Stomach (tissue), 9 donors: ENCODE results near the gene CCDC78. TPM values are rescaled to one million over a fixed set of nuclear protein-coding genes. Genes with fewer than 3 reads are reported as not detected.
"Not testable (repeated sequence)": the region's sequence is repeated elsewhere in the genome, so short reads cannot be mapped to it uniquely, and the experiment has no call there.

Experiments used
- DNase-seq, 2 donors: peaks; one replicate each; pipeline versions ENCODE4 v3.0.0 to v3.0.0-alpha.2; 2013 to 2019
- H3K27ac ChIP-seq, 5 donors: fragments of 200-600 bp in 4 of 5; sonication (generic) in 4 of 5; one replicate each; pipeline ENCODE4 v1.5.1; 2013 to 2019; ENCODE audit warnings: mild to moderate bottlenecking in 1 of 5, moderate library complexity in 1 of 5
- H3K27me3 ChIP-seq, 3 donors: fragments of 200-600 bp; sonication (generic); one replicate each; pipeline ENCODE4 v1.5.1; 2017 to 2019; ENCODE audit warnings: mixed run types in 1 of 3
- H3K36me3 ChIP-seq, 4 donors: fragments of 200-600 bp; sonication (generic); 1 replicate in 3 of 4; 2 replicates in 1 of 4; pipeline ENCODE4 v1.5.1; 2016 to 2019
- H3K4me1 ChIP-seq, 4 donors: fragments of 200-600 bp; sonication (generic); one replicate each; pipeline ENCODE4 v1.5.1; 2016 to 2019
- H3K4me3 ChIP-seq, 4 donors: fragments of 200-600 bp; sonication (generic) in 3 of 4; one replicate each; pipeline ENCODE4 v1.5.1; 2016 to 2019; ENCODE audit warnings: mild to moderate bottlenecking in 1 of 4
- H3K9me3 ChIP-seq, 4 donors: fragments of 200-600 bp; sonication (generic); one replicate each; pipeline ENCODE4 v1.5.1; 2016 to 2019
- CTCF ChIP-seq, 7 experiments: fragments of 450-650 bp in 4 of 7; fragments of 200-600 bp in 3 of 7; sonication (generic) in 3 of 7; IDR thresholded peaks; one replicate each; pipeline ENCODE4 v1.5.1; 2016 to 2019; ENCODE audit warnings: antibody characterized with exemption in 7 of 7, control low read depth in 2 of 7, mild to moderate bottlenecking in 1 of 7
- EP300 ChIP-seq: sonication (generic); formaldehyde crosslinking; IDR thresholded peaks from one replicate; pipeline ENCODE4 v1.6.1; 2017; ENCODE audit warnings: antibody characterized with exemption
- POLR2A ChIP-seq, 4 donors: fragments of 450-650 bp; IDR thresholded peaks; one replicate each; pipeline ENCODE4 v1.6.1; 2016; ENCODE audit warnings: antibody characterized with exemption in 4 of 4, control low read depth in 2 of 4, mild to moderate bottlenecking in 1 of 4, moderate library complexity in 1 of 4
- POLR2AphosphoS5 ChIP-seq, 3 donors: sonication (generic); formaldehyde crosslinking; IDR thresholded peaks; one replicate each; pipeline ENCODE4 v1.6.1; 2016; ENCODE audit warnings: antibody characterized with exemption in 3 of 3
- WGBS, 5 donors: extraction: QIAGEN DNeasy Blood & Tissue Kit in 3 of 5; methylation state at CpG; one replicate each; pipeline versions ENCODE4 v1.1.5 to v1.1.7; 2013 to 2018; 5-methylcytosine and 5-hydroxymethylcytosine counted together
- intact Hi-C: fragments of 100-400 bp; cut with DNase I; formaldehyde crosslinking; loops from one replicate; pipeline ENCODE4 v1.15.1; 2023; ENCODE audit warnings: low total_unique reads
- polyA plus RNA-seq, 3 donors: library from polyadenylated mRNA; stranded (reverse); fragments of 200-250 nt; gene quantifications; one replicate each; pipeline ENCODE4 v1.2.3, GENCODE V29; 2013
- total RNA-seq, 5 donors: library from RNA; depleted of rRNA; stranded (reverse); fragments of >200 nt; gene quantifications; one replicate each; pipeline versions ENCODE4 v1.1.0 to v1.2.3, GENCODE V29; 2014 to 2016
- donor health status: healthy with polysubstance abuse.
- donor health status: Bipolar disorder and iron deficiency.
- donor health status: healthy.

CCDC78 gene
- total and polyA plus RNA-seq, 8 donors: 1.3 to 14.3 (median 1.5) TPM; not detected in 4

GRCh38 chr16:759110-759910 is 33.1 kb upstream of the CCDC78 start:
- peaks cover 0 to 16% (median 3%) of the 10 kb centered on the region in 4 donors for H3K4me1 ChIP-seq
- no peaks in the 10 kb centered on the region for H3K36me3 ChIP-seq
- H3K27ac ChIP-seq: no peak overlapping the region
- peaks cover 0 to 55% (median 8%) of the 10 kb centered on the region in 3 donors for H3K27me3 ChIP-seq
- peak; percentile 59 to 89 for DNase-seq
- no peak overlapping the region for H3K4me3 ChIP-seq
- no peak for TF ChIP-seq POLR2AphosphoS5 (IDR thresholded peaks at IDR 0.05)
- no peak for TF ChIP-seq EP300
- no peak for TF ChIP-seq CTCF (IDR thresholded peaks at IDR 0.05)
- no peak for TF ChIP-seq POLR2A (IDR thresholded peaks at IDR 0.05)
- H3K9me3 ChIP-seq: no peaks in the 10 kb centered on the region
- 54 to 73% (median 61%) methylated on average over 31 to 34 of the region's 34 CpGs for WGBS, 5 donors
- intact Hi-C loops: no loop called here

- intact Hi-C loops: no loop called here
- Histone ChIP-seq H3K4me1 (peaks cover 0 to 16% (median 8%) of the 10 kb centered on the region in 4 donors), H3K36me3 (no peaks in the 10 kb centered on the region), H3K9me3 (no peaks in the 10 kb centered on the region), H3K27me3 (peaks cover 0 to 55% (median 5%) of the 10 kb centered on the region in 3 donors), H3K4me3 (no peak overlapping the region), H3K27ac (no peak overlapping the region)
- no peak for TF ChIP-seq EP300
- no peak for TF ChIP-seq CTCF (IDR thresholded peaks at IDR 0.05)
- no peak for TF ChIP-seq POLR2A (IDR thresholded peaks at IDR 0.05)
- TF ChIP-seq POLR2AphosphoS5 (IDR thresholded peaks at IDR 0.05): no peak
- DNase-seq: no peak
- 89 to 96% (median 91%) methylated on average over 5 of the region's 5 CpGs for whole genome bisulfite sequencing, 5 donors
These were observed 30.2 kb upstream of the CCDC78 start for GRCh38 chr16:756428-756827.

GRCh38 chr16:754656-755055 is 28.4 kb upstream of the CCDC78 start:
- WGBS, 5 donors: 11 to 39% (median 19%) methylated on average over 11 of the region's 11 CpGs
- Histone ChIP-seq H3K9me3 (no peaks in the 10 kb centered on the region), H3K27me3 (peaks cover 0 to 47% (median 0%) of the 10 kb centered on the region in 3 donors), H3K27ac (no peak overlapping the region), H3K4me3 (no peak overlapping the region), H3K36me3 (no peaks in the 10 kb centered on the region), H3K4me1 (peaks cover 0 to 17% (median 3%) of the 10 kb centered on the region in 4 donors)
- intact Hi-C loops: no loop called here
- no peak for DNase-seq
- TF ChIP-seq CTCF (IDR thresholded peaks at IDR 0.05) (no peak), POLR2A (IDR thresholded peaks at IDR 0.05) (no peak), EP300 (no peak), POLR2AphosphoS5 (IDR thresholded peaks at IDR 0.05) (no peak)

GRCh38 chr16:754121-754607 is 27.9 kb upstream of the CCDC78 start:
- DNase-seq, H3K36me3 ChIP-seq, H3K27ac ChIP-seq, H3K4me3 ChIP-seq, H3K9me3 ChIP-seq, intact Hi-C loops: not testable (repeated sequence)
- peaks cover 0 to 14% (median under 1%) of the 10 kb centered on the region in 4 donors for H3K4me1 ChIP-seq
- peaks cover 0 to 47% (median 0%) of the 10 kb centered on the region in 3 donors for H3K27me3 ChIP-seq
- 67 to 80% (median 78%) methylated on average over 11 of the region's 11 CpGs for WGBS, 5 donors

GRCh38 chr16:752007-752312 is 25.7 kb upstream of the CCDC78 start:
- no peak for DNase-seq
- Histone ChIP-seq H3K27ac (no peak overlapping the region), H3K9me3 (no peaks in the 10 kb centered on the region), H3K27me3 (peaks cover 0 to 47% (median 0%) of the 10 kb centered on the region in 3 donors), H3K4me1 (peaks cover 0 to 14% (median 0%) of the 10 kb centered on the region in 4 donors), H3K4me3 (no peak overlapping the region), H3K36me3 (no peaks in the 10 kb centered on the region)
- WGBS, 5 donors: 14 to 29% (median 18%) methylated on average over 10 of the region's 10 CpGs
- TF ChIP-seq POLR2A (IDR thresholded peaks at IDR 0.05): no peak
- TF ChIP-seq POLR2AphosphoS5 (IDR thresholded peaks at IDR 0.05): no peak
- TF ChIP-seq CTCF (IDR thresholded peaks at IDR 0.05): no peak
- TF ChIP-seq EP300: no peak
- intact Hi-C loops: no loop called here
